ENCODE measurements around the gene ZNF648.
A peak's percentile ranks its signal among the peaks of the same experiment; 100 is the strongest.
"Not testable (repeated sequence)": the region's sequence is repeated elsewhere in the genome, so short reads cannot be mapped to it uniquely, and the experiment has no call there.

Gene ZNF648

DNA sequence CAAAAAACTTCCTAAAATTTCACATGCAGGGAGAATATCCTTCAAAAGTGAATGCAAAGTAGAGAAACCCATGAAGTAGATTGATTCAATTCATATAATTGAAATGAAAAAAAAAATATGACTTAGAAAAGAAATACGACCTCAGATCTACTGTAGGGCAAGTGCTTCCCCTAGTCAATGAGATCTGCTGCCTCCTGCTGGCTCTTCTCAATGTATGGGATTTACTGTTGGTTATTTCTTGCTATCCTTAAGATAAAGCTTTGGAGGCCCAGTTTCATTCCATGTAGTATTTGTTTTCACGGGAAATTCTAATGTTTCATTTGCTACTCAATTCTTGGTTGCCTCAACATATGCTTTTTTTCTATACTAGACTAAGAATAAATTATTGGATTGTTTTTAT lies 46.2 kb downstream of the ZNF648 start:
- DNase-seq = peak; percentile 12

DNA sequence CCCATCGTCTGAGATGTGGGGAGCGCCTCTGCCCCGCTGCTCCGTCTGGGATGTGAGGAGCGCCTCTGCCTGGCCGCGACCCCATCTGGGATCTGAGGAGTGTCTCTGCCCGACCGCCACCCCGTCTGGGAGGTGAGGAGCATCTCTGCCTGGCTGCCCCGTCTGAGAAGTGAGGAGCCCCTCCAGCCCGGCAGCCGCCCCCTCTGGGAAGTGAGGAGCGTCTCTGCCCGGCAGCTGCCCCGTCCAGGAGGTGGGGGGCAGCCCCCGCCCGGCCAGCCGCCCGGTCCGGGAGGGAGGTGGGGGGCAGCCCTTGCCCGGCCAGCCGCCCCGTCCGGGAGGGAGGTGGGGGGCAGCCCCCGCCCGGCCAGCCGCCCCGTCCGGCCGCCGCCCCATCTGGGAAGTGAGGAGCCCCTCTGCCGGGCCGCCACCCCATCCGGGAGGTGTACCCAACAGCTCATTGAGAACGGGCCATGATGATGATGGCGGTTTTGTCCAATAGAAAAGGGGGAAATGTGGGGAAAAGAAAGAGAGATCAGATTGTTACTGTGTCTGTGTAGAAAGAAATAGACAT lies 50.6 kb downstream of the ZNF648 start:
- DNase-seq = not testable (repeated sequence)

DNA sequence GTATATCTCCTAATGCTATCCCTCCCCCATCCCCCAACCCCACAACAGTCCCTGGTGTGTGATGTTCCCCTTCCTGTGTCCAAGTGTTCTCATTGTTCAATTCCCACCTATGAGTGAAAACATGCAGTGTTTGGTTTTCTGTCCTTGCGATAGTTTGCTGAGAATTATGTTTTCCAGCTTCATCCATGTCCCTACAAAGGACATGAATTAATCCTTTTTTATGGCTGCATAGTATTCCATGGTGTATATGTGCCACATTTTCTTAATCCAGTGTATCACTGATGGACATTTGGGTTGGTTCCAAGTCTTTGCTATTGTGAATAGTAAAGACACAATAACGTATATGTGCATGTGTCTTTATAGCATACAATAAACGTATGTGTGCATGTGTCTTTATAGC lies 56.1 kb downstream of the ZNF648 start:
- not testable (repeated sequence) for DNase-seq

DNA sequence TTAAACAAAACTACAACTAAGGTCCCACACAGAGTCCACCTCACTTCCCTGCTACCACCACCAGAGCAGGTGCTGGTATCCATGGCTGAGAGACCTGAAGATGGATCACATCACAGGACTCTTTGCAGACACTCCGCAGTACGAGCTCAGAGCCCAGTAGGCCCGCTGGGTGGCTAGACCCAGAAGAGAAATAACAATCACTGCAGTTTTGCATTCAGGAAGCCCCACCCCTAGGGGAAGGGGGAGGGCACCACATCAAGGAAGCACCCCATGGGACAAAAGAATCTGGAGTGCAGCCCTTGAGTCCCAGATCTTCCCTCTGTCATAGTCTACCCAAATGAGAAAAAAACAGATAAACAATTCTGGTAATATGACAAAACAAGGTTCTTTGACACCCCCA lies 56.9 kb downstream of the ZNF648 start:
- no peak for DNase-seq

Data from MV-4-11 (cell line).